SHP77 treated with DMSO at 0.1 percent for 48 hours (cell line): ENCODE results near the gene YIF1A.
A peak's percentile ranks its signal among the peaks of the same experiment; 100 is the strongest.
"Not testable (repeated sequence)": the region's sequence is repeated elsewhere in the genome, so short reads cannot be mapped to it uniquely, and the experiment has no call there.

Source experiments
- DNase-seq: peaks from one replicate; lab custom pipeline; 2025; lab: John Stamatoyannopoulos, UW

Gene YIF1A

GRCh38 chr11:66311965-66312548, 23.1 kb upstream of the YIF1A start:
- peak; percentile 96 for DNase-seq

GRCh38 chr11:66311470-66311964, 22.6 kb upstream of the YIF1A start:
- DNase-seq = no peak

GRCh38 chr11:66310803-66311440, 22.0 kb upstream of the YIF1A start:
- DNase-seq = not testable (repeated sequence)

- no peak for DNase-seq
Measured at GRCh38 chr11:66310324-66310723, 21.4 kb upstream of the YIF1A start.

GRCh38 chr11:66309475-66309874, 20.5 kb upstream of the YIF1A start:
- DNase-seq = no peak

- DNase-seq = no peak
Measured at GRCh38 chr11:66302656-66303055, 13.7 kb upstream of the YIF1A start.

GRCh38 chr11:66299186-66299585, 10.2 kb upstream of the YIF1A start:
- DNase-seq = no peak

GRCh38 chr11:66297610-66298009, 8.7 kb upstream of the YIF1A start:
- DNase-seq = no peak

- no peak for DNase-seq
Measured at GRCh38 chr11:66294626-66295620, 6.0 kb upstream of the YIF1A start.

- no peak for DNase-seq
Measured at GRCh38 chr11:66293777-66294625, 5.1 kb upstream of the YIF1A start.

- DNase-seq = no peak
Measured at GRCh38 chr11:66293352-66293751, 4.4 kb upstream of the YIF1A start.

GRCh38 chr11:66292543-66293332, 3.8 kb upstream of the YIF1A start:
- no peak for DNase-seq

GRCh38 chr11:66291706-66292542, 3.0 kb upstream of the YIF1A start, which contains the start of gene TMEM151A:
Gene TMEM151A (plus strand): TSS chr11:66291894. CDS start chr11:66292014, 120 bp downstream.
- DNase-seq = no peak

GRCh38 chr11:66291303-66291705, 2.4 kb upstream of the YIF1A start:
- DNase-seq = no peak

- no peak for DNase-seq
Measured at GRCh38 chr11:66290330-66290621, 1.3 kb upstream of the YIF1A start.

- DNase-seq = no peak
Measured at GRCh38 chr11:66289548-66290329, 796 bp upstream of the YIF1A start.

- DNase-seq = no peak
Measured at GRCh38 chr11:66287889-66288670, 863 bp downstream of the YIF1A start.

- no peak for DNase-seq
Measured at GRCh38 chr11:66287211-66287888, 1.6 kb downstream of the YIF1A start.
